HG03378 (cell line): Measurements from ENCODE around the gene FOXL2NB.
A peak's percentile ranks its signal among the peaks of the same experiment; 100 is the strongest.

Experiments used
- ATAC-seq: cut with Tn5 transposase; IDR thresholded peaks from one replicate; pipeline ENCODE4 v1.9.1; 2021; ENCODE audit warnings: mild to moderate bottlenecking, moderate library complexity; ENCODE audit not compliant: unreplicated experiment

The FOXL2NB gene

DNA sequence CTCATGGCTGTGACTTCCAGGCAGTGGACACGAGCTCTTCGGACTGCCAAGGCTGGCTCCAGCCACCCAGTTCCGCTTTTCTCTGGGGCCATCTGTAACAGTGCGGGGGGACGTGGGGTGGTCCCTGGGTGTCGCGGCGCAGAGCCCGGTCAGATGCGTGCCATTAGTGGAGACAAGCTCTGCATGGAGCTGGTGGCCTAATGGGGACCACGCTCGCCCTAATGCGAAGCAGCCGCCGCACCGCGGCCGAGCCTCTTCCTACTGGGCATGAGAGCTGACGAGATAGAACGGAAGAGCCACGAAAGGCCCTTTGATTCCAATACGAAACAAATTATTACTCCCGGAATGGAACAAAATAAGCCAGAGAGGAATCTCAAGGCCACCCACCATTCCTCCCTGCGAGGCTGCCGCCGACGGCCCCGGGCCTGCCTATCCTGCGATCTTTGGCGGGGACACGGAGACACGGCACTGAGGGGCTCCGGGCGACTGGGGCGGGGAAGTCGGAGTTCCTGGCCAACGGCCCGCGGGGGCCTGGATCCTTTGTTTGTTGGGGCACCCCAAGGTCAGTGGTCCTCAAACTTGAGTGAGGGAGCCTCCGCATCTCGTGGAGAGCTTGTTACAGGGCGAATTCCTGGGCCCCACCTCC is 18.2 kb upstream of the FOXL2NB start:
- ATAC-seq = no peak

DNA sequence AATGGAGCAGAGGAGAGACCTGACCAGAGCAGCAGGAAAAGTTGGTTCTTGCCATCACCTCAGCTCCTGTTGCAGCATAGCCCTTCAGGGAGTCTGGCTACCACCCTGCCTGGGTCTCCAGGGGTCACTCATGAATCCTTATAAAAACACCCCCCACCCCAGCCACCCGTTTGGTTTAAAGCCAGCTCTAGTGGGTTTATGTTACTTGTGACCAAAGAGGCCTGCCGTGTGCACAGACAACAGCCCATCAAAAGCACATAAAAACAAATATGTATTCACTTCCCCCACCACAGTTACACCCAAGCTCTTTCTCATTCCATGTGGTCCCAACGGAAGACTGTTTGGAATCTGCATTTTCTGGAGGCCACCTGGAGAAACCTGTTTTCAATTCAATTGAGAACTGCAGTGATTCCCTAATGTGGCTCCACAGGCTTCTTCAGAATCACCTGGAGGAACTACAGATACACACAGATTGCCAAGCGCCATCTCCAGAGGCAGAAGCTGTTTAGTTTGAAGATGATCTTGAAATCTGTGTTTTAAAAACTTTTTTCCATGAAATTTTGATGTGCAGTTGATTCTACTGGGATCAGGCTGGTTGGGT is 13.8 kb upstream of the FOXL2NB start:
- no peak for ATAC-seq

DNA sequence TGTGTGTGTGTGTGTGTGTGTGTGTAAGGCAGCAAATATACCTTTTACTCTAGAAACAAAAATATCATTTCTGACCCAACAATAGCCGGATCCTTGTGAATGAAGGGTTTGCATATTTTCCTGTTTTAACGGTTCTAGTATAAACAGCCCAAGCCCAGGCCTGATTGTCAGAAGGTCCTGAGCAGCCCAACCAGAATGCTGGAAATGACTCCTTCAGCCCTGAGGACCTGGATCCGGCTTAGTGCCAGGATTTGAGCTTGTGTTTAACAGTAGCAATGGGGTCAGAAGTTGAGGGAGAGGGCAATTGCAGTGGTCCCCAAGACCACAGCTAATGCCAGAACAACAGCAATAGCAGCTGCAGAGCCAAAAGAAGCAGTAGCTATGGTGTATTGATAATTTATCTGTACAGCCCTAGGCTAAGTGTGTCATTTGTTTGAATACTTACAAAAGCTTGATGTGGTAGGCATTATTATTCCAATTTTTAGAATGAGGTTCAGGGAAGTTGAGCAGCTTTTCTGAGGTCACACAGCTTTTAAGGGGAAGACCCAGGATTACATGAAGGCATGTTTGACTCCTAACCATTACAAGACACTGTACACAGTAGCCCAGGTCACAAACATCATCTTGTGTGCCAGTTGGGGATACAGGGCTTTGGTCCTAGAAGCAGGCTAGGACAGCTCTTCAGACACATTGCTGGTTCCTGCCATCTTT is 12.9 kb upstream of the FOXL2NB start:
- ATAC-seq = no peak

DNA sequence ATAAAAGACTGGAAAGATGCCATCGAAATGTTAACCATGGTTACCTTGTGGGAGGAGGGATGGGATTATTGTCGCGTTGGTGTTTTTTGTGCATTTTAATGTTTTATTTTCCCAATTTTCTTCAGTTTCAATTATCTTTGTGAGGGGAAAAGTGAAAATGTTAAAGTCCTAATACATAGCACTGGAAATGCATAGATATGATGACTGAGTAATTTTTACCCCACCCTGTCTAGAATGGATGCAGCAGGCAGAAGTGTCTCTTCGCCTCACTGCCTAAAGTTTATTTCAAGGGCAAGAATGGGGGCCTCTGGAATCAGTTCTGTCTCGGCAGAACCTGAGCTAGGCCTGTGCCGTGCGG is 11.5 kb upstream of the FOXL2NB start:
- no peak for ATAC-seq

DNA sequence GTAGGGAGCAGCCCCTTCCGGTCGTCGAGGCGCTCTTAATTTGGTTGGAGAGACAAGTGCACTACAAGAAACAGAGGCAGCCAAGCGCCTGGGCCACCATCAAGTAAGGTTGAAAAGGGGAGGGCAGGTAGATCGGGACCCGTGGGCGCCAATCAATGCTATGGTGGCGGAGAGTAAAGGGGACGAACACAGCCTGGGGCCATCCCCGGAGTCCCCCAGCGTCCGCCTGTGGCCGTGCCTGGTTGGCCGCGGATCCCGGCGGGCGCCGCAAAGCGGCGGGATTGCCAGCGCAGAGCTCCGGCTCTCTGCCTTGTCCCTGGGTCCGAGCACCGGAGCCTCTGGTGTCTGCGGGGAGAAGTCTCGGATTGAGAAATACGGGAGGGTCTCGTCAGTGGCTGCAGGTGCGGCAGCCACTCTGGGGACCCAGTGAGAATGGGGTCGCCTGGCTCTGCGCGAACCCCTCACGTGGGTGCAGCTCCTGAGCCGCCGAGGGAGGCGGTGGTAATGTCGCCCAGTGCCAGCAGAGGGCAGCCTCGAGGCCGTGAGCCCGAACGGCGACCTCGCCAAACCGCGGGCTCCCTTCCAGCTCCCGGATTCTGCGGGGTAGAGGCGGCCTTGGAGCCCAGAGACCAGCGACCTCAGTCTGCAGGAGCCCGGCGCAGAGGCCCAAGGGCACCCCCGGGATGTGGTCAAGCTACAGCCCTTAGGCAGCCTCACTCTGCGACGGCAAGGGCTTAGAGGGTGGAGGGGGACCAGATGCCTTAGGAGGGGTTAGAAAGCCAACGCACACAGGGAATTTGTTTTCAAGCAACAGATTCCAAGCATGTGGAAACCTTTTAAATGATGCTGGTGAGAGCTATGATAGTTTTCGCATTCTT is 10.9 kb upstream of the FOXL2NB start:
- ATAC-seq = peak; percentile 59

DNA sequence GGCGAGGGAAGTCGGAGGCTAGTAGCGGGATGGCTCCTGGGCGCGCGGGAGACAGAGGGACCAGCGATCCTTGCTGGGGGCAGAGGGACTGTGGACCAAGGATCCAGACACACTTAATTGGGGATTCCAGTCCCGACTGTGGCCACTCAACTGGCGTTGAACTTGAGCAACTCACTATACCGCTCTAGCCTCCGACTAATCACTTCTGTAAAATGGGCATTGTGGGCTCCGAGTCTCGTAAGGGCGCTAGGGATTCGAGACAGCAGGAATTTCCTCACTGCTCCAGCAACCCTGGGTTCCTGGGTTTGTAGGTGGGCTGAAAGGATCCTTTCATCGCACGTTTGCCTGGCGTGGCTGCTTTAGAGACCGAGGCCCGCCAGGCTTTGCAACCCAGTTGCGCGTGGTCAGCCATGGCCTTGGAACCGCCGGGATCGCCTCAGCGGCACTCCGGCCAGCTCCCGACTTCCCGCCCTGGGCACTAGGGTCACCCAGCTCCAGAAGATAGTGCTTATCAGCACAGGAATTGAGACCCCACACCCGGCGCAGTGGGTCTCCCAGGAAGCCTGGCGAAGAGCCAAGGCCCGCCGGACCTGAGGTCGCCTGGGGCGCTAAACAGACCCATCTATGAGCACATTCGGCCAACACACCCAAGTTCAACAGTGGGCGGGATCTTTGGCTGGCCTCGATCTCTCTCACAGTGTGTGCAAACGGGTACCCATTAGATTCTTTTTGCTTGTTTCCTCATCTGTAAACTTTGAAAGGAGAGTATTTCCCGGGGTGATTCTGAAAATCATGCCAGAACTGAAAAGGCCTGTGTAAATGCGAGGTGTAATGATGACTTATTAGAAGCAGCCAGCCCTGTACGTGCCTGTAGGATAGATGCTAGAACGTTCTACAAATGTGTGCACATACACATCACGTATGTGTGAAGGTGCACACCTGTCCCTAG is 10.0 kb upstream of the FOXL2NB start:
- ATAC-seq = no peak

DNA sequence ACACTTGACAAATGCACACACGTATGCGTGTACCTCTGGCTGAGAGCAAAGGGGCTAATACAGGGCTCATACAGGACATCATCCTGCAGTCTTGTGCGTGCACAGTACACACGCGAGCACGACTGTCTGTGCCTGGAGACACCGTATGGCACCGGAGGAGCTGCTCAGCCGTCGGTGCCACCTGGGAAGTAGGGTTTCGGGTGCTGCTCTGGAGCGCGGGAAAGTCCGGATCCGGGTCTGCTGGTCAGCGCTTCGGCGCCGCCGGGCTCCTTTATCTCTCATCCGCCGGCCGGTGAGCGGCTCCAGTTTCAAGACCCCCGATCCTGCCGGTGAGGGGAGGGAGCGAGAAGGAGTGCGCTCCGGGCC is 9.3 kb upstream of the FOXL2NB start:
- ATAC-seq = no peak

DNA sequence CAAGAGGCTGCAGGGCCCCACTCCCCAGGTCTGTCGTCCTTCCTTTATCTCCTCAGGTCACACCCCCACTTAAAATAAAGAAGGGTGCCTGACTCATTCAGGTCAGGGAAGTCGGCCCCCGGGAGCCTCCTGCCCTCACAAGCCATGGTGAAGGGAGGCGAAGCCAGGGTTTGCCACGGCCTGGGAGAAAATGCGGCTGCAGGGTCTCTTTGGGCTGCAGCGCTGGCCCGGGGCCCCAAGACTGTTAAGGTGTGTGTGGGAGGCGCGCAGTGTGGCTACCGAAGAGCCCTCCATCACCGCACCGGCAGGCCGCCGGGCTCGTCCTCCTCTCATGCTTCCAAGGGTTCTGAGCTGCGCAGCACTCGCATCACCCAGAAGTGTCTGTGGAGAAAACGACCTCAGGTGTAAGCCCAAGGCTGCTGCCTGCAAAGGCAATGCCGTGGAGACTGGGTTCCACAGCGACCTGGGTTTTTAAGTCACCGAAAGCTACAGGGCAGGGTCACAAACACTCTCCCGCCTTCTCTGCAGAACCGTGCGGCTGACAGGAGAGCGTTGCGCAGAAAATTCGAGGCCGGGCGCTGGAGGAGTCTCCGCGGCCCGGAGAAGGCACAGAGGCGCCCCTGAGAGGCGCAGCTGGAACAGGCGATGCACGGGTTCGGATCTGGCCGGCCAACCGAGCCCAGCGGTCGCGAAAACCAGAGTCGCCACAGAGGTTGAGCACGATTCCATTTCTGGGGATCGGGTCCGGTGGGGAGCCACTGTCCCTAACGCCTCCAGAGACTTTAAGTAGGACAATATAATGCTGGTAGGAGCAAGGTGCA is 8.8 kb upstream of the FOXL2NB start:
- ATAC-seq = no peak

DNA sequence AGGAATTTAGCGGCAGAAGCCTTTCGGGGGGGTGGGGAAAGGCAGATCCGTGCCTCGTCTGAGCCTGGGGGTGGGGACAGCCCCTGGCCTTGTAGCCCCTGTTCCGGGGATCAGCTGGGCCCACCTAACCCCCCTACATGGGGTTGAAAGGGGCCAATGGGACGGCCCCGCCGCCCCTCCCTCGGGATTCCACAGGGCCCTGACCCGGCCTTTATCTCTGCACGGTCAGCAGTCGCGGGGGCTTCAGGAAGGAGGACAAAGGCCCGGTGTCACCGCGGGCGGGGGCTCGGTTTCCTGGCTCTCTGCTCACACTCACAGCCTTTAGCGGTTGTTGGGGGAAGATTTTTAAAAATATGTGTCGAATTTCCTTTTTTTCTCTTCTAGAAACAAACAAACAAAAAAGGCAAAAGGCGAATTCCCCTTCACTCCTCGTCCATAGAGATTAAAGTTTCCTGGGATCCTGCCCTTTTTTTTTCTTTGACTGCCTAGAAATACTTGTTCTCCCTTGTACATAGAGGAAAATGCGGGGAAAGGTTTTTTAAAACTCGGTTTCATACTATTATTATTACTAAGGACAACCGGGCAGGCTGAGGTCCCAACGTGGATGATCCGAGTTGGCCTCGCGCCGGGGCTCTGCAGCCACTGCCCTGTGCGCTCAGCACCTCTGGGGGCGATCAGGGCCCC is 8.0 kb upstream of the FOXL2NB start:
- no peak for ATAC-seq

DNA sequence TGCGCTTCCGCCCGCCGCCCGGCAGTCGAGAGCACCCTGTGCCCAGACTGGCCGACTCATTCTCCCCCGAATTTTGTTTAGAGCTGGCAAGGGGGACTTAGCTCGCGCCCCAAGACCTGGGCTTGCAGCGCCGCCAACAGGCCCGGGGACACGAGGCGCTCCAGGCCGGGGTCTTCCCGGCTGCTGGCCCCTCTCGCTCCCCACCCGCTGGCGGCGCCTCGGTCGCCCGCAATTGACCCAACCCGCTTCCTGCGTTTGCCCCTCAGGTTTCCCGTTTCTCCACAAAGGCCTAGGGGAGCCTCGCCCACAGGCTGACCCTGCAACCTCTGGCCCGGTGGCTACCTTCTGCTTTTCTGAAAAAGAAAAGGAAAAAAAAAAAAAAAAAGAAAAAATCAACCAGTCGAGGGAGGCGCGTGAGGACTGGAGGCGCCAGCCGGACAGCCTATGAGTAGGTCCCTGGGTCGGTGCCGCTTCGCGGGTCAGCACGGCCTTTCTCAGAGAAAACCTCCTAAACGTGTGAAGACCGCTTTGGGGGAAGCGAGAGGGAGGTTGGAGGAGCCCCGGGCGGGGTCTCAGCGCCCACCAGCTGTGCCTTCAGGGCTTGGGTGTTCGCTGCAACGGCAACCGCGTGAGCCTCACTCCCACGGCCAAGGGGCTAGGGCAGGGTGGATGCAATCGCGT is 7.3 kb upstream of the FOXL2NB start:
- no peak for ATAC-seq

DNA sequence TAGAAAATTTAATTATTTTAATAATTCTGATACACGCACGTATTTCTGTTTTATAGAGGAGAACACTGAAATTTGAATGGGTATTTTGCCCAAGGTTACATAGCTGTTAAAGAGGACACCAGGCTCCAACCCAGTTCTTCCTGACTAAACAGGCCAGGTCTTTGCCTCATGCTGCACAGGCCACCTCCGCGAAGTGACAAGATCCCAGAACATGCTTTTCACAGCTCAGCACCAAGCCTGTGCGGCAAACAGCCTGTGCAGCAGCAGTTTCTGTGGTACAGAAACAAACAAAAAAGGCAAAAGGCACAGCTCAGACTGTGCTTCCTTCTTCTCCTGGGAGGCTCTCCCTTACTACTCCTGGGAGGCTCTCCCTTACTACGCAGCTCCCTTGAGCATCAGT is 6.6 kb upstream of the FOXL2NB start:
- ATAC-seq = no peak

DNA sequence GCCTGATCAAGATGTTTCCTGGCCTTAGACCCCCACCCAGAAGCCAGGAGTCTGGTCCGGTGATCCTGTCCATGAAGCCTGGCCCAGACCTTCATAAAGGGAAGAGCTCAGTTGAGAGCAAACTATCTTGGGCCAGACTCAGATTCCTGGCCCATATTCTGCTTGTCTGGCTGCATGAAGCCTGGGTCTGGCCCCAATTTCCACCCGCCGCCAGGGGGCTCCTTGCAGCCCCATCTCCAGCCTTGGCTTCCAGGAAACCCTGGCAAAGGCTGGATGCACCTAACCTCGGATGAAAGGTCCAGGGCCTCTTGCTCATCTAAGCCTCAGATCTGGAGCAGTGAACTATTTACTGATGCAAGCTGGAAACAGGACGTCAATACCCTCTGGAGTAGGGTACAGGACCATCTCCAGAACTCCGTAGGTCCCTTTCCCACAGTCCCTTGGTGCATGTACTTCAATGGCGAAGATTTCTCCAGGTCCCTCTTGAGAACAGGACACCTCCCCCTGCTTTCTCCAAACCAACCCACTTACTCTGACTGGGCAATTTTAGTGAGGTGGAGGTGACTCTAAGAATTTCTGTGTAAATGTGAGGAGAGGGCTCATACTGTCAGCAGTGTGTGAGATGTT is 5.6 kb upstream of the FOXL2NB start:
- ATAC-seq = no peak

DNA sequence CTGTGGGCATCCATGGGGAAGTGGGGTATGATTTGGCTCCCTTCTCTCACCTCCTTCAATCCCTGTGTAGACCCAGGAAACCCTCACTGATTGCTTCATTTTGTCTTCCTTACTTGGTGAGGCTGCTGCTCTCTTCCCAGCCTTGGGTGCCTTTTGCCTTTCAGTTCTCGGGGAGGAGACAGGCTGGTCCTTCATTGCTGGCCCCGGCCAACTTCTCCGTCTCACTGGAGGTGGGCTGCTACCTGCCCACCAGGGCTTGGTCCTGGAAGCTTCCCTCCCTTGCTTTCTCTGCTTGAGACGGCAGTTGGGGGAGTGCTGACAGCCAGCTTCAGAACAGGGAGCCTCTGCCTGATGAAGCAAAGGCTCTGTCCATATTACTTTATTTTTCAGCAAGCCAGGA is 4.7 kb upstream of the FOXL2NB start:
- ATAC-seq = no peak

DNA sequence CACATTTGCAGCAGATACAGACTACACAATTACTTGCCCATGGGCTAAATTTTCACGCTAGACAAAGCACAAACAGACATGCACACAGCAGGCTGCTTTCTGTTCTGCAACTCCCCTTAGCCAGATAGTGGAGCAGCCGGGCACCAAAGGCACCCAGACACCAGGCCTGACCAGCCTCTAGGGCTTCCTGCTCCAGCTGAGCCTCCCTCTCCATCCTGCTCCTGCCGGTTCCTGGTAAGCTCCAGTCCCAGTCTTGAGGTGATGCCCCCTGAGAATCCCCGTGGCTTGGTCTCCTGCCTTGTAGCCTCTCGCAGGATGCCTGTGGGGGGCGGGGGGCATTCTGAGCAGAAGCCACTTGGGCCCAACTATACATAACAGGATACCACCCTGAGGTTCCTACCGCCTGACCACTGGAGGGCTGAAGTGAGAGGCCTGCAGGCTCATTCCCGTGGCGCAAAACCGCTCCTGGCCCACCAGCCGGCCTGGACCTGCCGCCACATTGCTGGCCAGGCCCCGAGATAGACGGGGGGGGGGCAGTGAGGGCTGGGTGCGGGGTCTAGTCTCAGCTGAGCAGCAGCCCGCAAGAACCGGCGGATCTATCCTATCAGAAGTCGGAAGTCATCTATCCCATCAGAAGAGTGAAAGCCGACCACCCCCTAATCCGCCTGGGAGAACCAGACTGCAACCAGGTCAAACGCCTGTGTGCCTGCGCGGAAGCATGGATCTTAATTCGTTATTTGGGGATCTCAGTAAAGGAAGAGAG is 4.0 kb upstream of the FOXL2NB start:
- ATAC-seq = no peak

DNA sequence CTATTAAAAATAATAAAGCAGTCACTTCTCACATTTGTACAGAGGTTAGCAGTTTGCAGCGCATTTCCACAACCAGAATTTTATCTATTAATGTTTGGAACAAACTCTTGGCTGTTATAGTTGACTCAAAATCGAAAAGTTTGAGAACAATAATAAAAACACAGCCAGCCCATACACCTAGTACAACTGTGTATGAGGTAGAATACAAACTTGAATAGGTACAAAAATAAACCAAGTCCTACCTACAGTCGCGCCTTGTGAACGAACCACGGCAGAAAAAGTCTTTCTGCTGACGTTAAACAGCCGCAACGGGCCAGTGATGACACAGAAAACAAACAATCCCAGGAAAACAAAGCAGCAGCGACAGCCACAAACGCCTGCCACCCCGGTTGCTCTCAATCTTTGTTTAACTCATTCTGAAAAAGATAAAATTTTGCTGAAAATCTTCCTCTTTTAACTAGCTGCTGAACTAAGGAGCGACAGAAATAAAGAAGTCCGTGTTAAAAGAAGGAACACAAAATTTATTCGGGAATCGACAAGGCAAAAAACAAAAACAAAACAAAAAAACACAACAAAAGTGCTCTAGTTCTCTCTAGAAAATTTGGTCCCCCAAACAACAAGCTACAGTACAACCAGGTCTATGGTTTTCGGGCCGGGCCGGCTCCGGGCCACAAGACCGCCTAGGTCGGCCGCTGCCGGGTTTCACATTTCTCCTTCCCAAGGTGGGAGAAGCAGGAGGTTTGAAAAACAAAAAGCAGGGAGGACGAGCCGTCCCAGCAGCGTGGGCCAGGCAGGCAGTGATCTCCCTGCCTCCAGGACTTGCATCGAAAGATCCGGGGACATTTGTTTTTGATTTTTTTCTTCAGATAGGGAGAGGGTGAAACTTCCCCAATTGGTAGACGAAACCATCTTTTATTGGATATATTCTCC is 3.0 kb upstream of the FOXL2NB start:
- no peak for ATAC-seq

DNA sequence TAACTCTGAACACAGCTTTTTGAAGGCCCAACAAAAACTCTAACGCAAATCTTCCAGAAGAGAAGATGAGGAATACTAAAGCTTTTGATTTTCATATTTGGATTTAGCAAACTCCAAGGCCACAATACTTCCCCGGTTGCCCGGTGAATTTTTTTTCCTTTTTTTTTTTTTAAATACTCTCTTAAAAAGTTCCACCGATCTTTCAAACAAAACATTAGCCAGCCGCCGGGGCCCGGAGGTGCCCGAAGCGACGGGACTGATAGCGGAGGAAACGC is 2.4 kb upstream of the FOXL2NB start:
- no peak for ATAC-seq
